SKM-1 treated with dmso at 0.1 percent for 144 hours (cell line): Measurements from ENCODE around the gene CHST11.

ENCODE experiments used
- DNase-seq: peaks from one replicate; lab custom pipeline; 2025; ENCODE audit not compliant: unreplicated experiment; lab: John Stamatoyannopoulos, UW

Gene CHST11

GRCh38 chr12:104459368-104459909 is 2.7 kb downstream of the CHST11 start:
- no peak for DNase-seq

GRCh38 chr12:104460041-104460719 is 3.4 kb downstream of the CHST11 start:
- no peak for DNase-seq

GRCh38 chr12:104460973-104461698 is 4.4 kb downstream of the CHST11 start:
- DNase-seq, result no peak

GRCh38 chr12:104462325-104462724 is 5.6 kb downstream of the CHST11 start:
- no peak for DNase-seq

- peak; percentile 34 for DNase-seq
Observed at GRCh38 chr12:104462931-104463339, 6.2 kb downstream of the CHST11 start.

GRCh38 chr12:104463368-104463767 is 6.6 kb downstream of the CHST11 start:
- DNase-seq, result no peak

GRCh38 chr12:104464899-104465298 is 8.2 kb downstream of the CHST11 start:
- DNase-seq, result no peak

GRCh38 chr12:104466709-104467345 is 10.1 kb downstream of the CHST11 start:
- DNase-seq, result no peak

GRCh38 chr12:104467346-104467837 is 10.6 kb downstream of the CHST11 start:
- no peak for DNase-seq

- no peak for DNase-seq
Observed at GRCh38 chr12:104468371-104468770, 11.6 kb downstream of the CHST11 start.

GRCh38 chr12:104469066-104469465 is 12.3 kb downstream of the CHST11 start:
- DNase-seq, result no peak

GRCh38 chr12:104469523-104469922 is 12.8 kb downstream of the CHST11 start:
- DNase-seq, result no peak

- no peak for DNase-seq
Observed at GRCh38 chr12:104470521-104470920, 13.8 kb downstream of the CHST11 start.

GRCh38 chr12:104471336-104471735 is 14.6 kb downstream of the CHST11 start:
- DNase-seq, result no peak

GRCh38 chr12:104472748-104473147 is 16.0 kb downstream of the CHST11 start:
- no peak for DNase-seq

GRCh38 chr12:104473374-104473983 is 16.7 kb downstream of the CHST11 start:
- DNase-seq, result no peak

GRCh38 chr12:104475271-104475670 is 18.5 kb downstream of the CHST11 start:
- DNase-seq, result no peak

- no peak for DNase-seq
Observed at GRCh38 chr12:104477510-104478390, 21.0 kb downstream of the CHST11 start.

GRCh38 chr12:104478396-104479122 is 21.8 kb downstream of the CHST11 start:
- DNase-seq, result peak; percentile 70
